CD4-positive, alpha-beta T cell treated with Interleukin-6 at 100 ng/mL for 8 hours (primary cell): ENCODE results near the gene POLR3H.

Experiments
- DNase-seq: peaks from one replicate; pipeline ENCODE4 v3.0.0-alpha.2; 2020; ENCODE audit warnings: mixed read lengths, low spot score

Gene POLR3H

DNA sequence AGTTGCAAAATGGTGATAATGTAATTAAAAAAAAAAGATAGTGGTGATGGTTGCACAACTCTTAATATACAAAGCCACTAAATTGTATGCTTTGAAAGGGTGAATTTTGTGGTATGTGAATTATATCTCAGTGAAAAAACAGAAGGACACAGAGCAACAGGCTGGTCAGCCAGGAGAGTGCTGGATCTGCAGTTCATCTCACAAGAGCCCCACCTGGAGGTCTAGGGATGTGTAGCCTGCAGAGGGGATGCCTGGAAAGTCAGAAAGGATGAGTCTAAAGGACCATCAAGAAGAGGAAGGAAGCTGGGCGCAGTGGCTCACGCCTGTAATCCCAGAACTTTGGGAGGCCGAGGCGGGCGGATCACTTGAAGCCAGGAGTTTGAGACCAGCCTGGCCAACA lies 9.0 kb downstream of the POLR3H start:
- no peak for DNase-seq

DNA sequence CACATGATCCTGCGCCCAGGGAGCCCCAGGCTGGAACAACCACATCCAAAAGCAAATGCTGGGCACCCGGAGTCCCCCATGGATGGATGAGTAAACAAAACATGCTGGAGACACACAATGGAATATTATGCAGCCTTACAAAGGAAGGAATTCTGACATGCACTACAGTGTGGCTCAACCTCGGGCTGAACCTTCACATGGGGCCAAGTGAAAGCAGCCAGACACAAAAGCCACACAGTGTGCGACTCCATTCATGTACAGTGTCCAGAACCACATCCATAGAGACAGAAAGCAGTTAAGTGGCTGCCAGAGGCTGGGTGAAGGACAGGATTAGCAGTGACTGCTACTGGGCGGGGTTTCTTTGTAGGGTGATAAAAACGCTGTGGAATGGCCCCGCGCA lies 10.1 kb downstream of the POLR3H start:
- DNase-seq: no peak

DNA sequence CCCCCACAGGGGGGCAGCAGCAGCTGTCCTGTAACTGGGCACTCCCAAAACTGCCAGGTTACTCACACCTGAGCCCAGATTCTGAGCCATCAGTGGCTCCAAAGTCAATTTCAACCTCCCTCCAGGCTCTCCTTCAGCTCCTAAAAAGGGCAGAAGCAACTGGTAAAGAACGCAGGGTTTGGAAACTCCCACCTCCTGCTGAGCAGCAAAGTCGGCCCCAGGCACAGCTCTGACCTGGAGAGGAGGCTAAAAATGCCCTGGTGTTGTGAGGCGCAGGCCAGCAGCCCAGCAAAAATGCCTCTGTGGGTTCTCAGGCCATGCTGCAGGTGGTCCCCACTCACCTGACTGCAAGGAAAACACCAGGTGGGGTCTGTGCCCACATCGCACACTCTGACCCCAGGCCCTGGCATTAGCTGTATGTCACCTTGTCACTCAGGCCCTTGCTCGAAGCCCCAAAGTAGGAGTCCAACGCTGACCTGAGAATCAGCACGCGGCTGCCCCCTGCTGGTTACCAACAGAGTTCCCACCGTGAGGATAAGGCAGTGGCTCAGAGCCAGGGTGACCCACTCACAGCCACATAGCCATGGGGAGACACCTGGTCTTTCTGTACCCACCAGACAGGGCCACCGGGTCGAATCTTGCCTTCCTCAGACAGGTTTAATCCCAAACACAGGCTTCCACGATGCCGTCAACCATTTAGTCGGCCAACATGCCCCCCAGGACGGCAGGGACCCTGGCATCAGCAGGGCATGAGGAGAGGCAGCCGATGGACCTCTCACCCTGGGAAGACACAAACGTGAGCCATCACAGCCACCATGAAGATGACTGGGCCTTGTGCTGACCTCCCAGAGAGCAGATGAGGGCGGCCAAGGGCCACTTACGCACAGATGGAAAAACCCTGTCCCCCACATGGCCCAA lies 11.1 kb downstream of the POLR3H start:
- peak; percentile 51 for DNase-seq

DNA sequence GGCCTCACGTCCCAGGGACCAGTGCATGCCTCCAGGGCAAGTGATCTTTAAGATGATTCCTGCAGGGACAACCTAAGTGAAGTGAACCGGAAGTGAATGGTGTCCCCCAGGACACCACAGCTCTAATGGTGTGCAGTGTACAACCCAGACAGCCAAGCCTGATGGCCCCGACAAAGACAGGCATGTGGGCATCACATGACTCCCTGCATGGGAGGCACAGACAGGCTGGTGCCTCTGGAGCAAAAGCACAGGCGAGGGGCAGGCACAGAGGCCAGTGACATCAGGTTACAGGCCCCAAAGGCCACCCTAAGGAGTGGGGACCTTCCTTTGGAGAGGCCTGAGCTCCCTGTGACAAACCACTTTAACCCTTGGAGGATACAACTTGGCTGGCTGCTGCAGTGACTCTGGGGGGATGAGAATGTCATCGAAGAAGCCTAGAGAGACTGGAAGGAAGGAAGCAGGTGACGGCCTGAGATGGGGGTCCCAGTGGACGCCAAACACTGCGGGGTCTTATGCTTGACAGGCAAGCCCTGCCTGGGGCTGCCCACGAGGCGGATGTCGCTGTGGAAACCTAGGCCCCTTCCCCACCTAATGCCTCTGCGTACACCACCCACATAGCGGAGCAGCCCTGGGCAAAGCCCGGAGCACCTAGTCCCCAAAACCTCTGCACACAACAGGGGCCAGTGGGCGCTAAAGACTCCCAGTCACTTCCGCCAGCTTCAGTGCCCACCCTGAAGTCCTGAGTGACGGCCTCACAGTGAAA lies 12.4 kb downstream of the POLR3H start:
- DNase-seq: no peak

DNA sequence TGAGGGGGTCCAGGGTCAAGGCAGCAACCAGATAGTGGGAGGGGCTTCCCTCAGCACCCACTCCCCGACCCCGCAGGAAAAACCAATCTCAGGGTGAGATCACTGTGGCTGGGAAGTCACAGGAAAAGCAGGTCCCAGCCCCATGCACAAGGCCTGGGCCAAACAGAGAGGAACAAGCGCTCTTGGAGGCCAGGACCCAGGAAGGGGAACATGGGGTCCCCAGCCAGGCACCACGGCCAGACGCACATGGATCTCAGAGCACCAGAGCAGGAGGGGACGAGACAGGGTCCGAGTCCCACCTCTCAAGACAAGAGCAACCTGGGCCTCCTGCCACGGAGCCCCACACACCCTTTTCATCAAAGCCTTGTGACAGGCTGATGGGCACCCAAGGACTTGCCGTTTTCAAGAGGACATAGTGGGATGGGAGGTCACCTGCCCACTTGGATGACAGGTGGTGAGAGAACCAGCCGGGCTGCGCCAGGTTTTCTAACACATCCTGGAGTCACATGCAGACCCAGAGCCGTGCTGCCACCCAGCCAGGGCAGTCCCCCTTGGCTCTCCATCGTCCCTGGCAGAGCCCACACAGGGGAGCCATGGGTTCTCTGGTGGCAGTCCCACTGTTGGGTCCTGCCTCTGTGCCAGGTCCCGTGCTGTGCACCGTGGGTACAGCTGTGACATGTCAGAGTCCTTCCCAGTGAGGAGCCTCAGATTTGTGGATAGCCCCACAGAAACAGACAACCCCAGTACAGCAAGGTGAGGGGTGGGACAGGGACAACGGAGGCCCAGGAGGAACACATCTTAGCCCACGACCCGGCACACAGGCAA lies 13.2 kb downstream of the POLR3H start:
- DNase-seq: no peak

DNA sequence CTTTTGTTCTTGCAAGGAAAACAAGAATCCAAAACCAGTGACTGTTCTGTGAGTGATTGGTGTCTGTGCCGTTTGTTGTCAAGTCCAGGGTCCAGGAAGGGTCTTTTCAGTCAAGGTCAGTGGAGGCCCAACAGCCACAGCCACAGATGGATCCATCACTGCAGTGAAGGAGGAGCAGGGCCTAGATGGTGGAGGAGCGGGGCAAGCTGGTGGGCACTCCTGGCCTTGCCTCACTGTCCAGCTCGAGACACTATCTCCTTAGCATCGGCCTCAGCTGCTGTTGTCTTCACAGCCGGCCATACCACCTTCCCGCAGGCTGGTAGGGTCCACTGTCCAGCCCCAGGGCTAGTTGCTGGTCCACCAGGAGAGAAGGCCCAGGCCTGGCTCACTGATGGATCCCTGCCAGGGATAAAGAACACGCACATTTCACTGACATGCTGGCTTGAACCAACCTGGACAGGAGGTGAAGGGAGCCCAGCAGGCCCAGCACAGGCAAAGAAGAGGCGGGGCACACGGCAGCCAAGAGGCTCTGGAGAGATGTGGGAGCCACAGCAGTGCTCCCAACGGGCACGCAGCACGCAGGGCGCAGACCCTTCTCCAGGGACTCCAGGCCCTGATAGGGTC lies 15.2 kb downstream of the POLR3H start:
- DNase-seq: no peak

DNA sequence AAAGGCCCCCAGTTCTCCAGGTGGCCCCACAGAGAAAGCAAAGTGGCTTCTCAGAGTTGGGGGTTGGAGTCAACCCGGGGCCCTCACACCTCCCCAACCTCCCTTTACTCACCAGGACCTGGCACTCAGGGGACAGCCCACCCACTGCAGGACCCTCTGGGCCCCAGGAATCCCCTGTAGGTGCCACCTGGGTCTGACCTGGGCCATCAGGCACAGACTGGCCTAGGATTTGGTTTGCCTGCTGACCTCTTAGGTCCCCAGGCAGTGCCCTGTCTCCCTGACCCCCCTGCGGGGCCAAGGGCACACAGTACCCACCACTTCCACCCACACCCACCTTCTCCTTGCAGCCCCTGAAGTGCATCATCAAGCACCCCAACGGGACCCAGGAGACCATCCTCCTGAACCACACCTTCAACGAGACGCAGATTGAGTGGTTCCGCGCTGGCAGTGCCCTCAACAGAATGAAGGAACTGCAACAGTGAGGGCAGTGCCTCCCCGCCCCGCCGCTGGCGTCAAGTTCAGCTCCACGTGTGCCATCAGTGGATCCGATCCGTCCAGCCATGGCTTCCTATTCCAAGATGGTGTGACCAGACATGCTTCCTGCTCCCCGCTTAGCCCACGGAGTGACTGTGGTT lies 16.0 kb downstream of the POLR3H start:
- no peak for DNase-seq

DNA sequence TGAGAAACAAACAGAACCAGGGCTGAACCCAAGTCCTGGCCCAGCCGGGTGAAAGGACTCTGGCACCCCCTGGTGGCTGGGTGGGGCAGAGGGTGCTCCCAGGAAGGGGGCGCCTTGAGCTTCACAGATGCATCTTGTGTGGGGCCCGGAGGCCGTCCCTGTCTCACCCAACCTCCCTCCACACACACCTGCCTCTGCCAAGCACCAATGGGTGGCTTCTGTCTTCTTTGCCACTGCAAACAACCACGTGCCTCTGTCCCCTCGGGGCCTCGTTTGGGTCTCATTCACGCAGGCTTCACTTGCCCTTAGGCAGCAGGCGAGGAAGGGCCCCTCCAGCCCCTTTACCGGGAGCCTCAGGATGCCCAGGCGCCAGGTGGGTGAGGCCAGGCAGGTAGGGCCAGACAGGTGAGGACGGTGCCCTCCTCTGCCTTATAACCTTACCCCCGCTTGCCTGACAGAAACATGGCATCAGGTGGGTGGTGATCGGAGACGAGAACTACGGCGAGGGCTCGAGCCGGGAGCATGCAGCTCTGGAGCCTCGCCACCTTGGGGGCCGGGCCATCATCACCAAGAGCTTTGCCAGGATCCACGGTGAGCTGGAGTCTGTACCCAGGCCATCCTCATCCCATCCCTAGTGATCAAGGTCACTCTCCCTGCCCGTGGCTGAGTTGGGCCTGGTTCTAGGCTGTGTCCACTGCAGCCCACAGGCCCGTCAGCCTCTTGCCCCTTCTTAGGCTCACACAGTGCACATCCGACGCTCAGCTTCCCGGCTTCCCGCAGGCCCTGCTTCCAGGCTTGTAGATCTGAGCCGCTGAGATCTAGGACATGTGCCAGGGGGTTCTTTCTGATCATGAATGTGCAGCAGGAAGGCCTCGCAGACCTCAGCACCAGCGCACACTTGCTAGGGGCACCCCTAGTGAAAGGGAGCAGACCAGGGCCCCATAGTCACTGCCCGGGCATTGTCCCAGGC lies 17.2 kb downstream of the POLR3H start:
- DNase-seq: peak; percentile 55

DNA sequence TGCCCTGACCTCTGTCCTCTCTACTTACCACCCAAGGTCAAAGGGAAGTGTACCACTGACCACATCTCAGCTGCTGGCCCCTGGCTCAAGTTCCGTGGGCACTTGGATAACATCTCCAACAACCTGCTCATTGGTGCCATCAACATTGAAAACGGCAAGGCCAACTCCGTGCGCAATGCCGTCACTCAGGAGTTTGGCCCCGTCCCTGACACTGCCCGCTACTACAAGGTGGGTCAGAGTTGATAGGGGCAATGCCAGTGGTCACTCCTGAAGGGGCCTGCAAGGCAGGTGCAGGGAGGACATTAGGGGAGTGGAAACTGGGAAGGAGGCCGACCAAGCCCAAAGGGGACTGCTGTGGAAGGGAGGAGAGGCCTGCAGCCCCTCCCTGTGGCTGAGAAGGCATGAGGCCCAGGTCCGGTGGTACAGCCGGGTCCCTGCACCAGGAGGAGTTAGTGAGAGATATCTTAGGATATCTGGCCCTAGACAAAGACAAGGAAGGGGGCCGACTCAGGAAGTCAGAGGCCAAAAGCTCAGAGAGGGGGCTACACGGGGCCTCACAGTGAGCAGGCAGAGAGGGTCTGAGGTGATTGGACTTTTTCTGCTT lies 17.9 kb downstream of the POLR3H start:
- DNase-seq: no peak

DNA sequence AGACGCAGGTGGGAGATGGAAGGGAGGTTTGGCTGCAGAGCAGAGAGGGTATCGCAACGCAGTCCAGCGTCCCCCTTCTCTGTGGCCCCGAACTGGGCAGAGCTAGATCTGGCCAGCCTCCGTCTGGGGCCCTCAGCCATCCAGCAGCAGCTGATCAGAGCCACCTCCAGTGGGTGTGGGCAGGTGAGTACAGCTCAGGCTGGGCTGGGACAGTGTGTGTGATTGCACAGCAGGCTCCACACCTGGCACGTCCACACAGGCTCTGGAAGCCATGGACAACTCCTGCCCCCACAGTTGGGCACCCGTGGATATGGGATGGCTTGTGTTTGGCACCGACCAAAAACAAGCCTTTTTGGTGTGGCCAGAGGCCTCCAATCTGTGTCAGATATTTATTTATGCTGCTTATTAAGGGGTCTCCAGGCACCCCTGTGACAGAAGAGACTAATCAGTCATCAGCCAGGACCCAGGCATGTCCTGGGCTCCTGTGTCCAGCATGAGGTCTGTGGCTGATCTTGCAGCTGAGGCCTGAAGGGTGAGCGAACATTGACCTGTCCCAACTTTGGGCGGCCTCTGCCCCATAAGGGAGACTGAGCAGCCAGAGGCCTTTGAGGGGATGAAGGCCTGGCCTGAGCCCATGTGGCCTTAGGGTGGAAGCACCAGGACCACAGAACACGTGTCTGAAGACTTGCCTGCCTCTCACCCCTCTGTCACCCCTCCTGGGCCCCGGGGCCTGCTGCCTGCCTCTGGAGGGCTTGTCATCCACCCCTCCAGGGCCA lies 18.6 kb downstream of the POLR3H start:
- DNase-seq: no peak

DNA sequence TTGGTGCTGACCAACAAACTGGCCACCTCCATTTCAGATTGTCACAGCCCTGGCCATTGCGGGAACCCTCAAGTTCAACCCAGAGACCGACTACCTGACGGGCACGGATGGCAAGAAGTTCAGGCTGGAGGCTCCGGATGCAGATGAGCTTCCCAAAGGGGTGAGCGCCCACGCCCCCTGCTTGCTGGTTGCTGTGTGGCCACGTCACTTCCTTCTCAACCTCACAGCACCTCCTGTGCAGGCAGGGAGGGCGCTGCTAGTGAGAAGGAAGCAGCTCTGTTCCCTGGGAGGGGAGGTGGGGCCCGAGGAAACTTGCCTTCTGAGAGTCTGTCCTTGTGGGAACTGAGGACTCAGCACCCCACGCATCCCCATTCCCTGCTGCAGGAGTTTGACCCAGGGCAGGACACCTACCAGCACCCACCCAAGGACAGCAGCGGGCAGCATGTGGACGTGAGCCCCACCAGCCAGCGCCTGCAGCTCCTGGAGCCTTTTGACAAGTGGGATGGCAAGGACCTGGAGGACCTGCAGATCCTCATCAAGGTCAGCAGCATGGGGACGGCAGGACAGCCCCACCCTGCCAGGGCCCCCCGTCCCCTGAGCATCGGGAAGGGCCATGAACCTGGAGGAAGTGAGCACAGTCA lies 19.3 kb downstream of the POLR3H start:
- DNase-seq: peak; percentile 77

DNA sequence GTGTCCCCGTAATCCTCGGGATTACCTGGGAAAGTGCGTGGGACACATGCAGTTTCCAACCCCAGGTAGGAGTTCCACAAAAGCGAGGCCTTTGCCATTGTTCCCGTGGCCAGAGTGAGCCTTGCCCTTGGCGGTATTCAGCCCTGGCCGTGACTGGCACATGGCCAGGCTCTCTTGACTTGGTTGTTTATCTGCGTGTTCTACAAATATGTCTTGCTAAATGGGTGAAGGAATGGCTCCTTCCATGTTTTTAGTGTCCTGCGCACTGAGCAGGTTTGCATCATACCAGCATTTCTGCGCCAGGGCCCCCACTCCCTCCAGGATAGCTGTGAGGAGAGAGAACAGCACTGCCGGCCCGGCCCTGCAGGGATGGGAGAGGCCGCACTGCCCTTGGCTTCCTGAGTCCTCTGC lies 20.0 kb downstream of the POLR3H start:
- DNase-seq: no peak

DNA sequence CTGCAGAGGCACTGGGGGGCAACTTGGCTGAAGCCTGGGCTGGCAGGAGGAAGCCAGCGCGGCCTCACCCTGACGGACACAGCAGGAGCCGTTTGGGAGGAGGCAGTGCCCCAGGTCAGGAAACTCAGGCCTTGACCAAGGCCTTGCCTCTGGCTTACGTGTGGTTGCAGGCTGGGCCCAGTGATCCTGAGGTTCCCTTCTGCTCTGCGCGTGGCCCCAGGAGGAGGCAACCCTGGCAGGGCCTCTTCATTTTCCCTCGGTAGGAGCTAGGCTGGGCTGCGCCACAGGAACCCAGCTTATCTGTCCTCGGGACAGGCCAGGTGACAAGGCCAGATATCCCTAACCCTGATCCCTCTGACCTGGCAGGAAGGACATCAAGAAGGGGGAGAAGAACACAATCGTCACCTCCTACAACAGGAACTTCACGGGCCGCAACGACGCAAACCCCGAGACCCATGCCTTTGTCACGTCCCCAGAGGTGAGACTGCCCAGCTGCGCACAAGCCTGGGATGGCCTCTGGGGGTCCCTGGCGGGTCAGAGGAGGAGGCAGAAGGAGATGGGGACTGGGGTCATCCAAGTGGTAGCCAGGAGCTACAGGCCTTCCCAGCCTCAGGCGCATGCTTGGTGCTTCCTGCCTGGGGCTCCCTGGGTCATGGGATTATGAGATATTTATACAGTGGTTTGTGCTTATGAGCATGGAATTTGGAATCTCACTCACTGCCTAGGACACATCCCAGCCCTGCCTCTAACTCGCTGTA lies 20.6 kb downstream of the POLR3H start:
- DNase-seq: no peak

DNA sequence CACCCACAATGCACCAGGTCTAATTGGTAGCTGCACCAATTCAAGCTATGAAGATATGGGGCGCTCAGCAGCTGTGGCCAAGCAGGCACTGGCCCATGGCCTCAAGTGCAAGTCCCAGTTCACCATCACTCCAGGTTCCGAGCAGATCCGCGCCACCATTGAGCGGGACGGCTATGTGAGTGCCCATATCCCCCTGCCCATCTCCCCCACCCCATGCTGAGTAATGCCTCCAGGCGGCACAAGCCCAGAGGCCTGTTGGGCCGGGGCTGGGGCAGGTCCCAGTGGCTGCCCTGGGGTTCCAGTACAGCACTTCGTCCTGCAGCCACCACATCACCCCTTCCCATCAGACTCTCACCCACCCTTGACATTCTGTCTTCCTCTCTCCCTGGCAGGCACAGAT lies 21.5 kb downstream of the POLR3H start:
- no peak for DNase-seq

DNA sequence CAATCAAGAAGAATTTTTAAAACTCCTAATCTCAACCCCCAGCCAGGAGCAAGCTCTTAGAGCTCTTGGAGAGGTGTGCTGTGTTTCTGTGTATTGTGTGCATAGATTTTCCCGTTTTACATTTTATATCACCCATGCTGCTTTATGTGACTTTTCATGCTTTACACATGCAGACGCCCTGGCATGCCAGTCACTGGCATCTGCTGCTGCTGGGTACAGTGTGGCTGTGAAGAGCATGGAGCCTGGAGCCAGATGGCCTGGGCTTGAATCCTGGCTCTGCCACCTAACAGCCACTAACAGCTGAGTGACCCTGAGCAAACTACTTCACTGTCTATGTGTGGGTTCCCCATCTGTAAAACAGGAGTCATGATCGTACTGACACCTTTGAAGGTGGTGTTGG lies 23.1 kb downstream of the POLR3H start:
- no peak for DNase-seq

DNA sequence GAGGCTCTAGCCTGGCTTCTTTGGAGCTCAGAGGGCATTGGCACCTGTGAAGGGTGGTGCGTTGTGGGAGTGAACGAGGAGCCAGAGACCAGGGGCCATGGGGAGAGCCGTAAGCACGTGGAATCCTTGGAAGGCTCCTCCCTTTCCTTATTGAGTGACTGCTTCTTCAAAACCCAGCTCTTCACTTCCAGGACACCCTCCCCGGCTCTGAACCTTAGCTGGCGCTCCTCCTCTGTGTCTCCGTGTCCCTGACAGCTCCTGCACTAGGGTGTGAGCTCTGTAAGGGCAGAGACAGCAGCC lies 26.3 kb downstream of the POLR3H start:
- no peak for DNase-seq

DNA sequence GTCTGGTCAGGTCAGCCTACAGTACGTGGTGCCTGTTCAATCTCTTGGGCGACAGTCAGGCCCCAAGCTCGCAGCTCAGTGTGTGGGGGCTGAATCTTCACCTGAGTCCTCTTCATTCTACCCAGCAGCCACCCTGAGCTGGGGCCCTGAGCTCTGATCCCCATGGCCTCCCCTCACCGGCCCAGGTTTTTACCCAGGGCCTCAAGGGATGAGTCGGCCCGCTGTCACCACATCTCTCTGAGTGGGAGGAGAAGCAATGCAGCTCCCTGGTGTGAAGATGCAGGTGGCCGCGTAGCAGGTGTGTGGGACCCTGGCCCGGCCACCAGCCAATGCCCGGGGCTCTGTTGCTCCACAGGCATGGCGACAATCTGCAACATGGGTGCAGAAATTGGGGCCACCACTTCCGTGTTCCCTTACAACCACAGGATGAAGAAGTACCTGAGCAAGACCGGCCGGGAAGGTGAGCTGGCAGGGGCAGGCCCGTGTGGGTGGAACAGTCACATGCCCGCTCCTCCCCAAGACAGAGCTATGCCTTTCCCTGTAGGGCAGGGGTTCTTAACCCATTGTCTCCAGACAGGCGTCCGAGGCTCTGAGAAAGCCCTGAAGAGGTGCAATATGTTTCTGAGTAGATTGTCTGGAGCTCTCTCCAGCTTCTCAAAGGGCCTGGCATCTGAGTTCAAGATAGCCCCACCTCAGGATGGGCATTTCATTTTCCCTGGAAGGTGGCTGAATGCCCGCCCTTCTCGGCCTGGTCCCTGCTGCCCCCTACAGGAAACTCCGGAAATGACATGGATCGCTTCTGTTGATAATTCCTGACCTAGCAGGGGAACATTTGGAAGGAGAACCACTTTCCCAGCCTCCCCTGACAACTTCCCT lies 26.9 kb downstream of the POLR3H start:
- peak; percentile 23 for DNase-seq
